Measurements from ENCODE around the gene ATP2B2. TPM values are rescaled to one million over a fixed set of nuclear protein-coding genes. Genes with fewer than 3 reads are reported as not detected.

Gene ATP2B2
- polyA plus RNA-seq, 1 experiment: not detected

- CTCF ChIA-PET: no interaction called here
- no peak overlapping the region for H3K4me3 ChIP-seq (ENCODE audit: low read depth, low read length)
- H3K27me3 ChIP-seq (ENCODE audit: control insufficient read depth, insufficient read depth, low read length): peaks cover 8% of the 10 kb centered on the region
- POLR2A ChIA-PET: no interaction called here
- no peak for TF ChIP-seq CTCF (IDR thresholded peaks at IDR 0.05; ENCODE audit: insufficient read depth, low read depth, low read length)
- no peak for DNase-seq (ENCODE audit: low read depth)
- no peaks in the 10 kb centered on the region for H3K36me3 ChIP-seq (ENCODE audit: control insufficient read depth, insufficient read depth, low read length)
Measured at GRCh38 chr3:10473581-10474274, 31.7 kb downstream of the ATP2B2 start.

GRCh38 chr3:10472877-10473440 lies 32.4 kb downstream of the ATP2B2 start:
- Histone ChIP-seq H3K27me3 (ENCODE audit: control insufficient read depth, insufficient read depth, low read length) (peaks cover 10% of the 10 kb centered on the region), H3K4me3 (ENCODE audit: low read depth, low read length) (no peak overlapping the region), H3K36me3 (ENCODE audit: control insufficient read depth, insufficient read depth, low read length) (no peaks in the 10 kb centered on the region)
- ChIA-PET CTCF (no interaction called here), POLR2A (no interaction called here)
- DNase-seq (ENCODE audit: low read depth): no peak
- no peak for TF ChIP-seq CTCF (IDR thresholded peaks at IDR 0.05; ENCODE audit: insufficient read depth, low read depth, low read length)

- no peak for TF ChIP-seq CTCF (IDR thresholded peaks at IDR 0.05; ENCODE audit: insufficient read depth, low read depth, low read length)
- no peaks in the 10 kb centered on the region for H3K36me3 ChIP-seq (ENCODE audit: control insufficient read depth, insufficient read depth, low read length)
- H3K4me3 ChIP-seq (ENCODE audit: low read depth, low read length): no peak overlapping the region
- ChIA-PET POLR2A (no interaction called here), CTCF (no interaction called here)
- DNase-seq (ENCODE audit: low read depth): no peak
- peaks cover 9% of the 10 kb centered on the region for H3K27me3 ChIP-seq (ENCODE audit: control insufficient read depth, insufficient read depth, low read length)
Measured at GRCh38 chr3:10471054-10471688, 34.2 kb downstream of the ATP2B2 start.

GRCh38 chr3:10470120-10471053 lies 35.0 kb downstream of the ATP2B2 start:
- no peak overlapping the region for H3K4me3 ChIP-seq (ENCODE audit: low read depth, low read length)
- TF ChIP-seq CTCF (IDR thresholded peaks at IDR 0.05; ENCODE audit: insufficient read depth, low read depth, low read length): no peak
- POLR2A ChIA-PET: no interaction called here
- DNase-seq (ENCODE audit: low read depth): no peak
- peaks cover 9% of the 10 kb centered on the region for H3K27me3 ChIP-seq (ENCODE audit: control insufficient read depth, insufficient read depth, low read length)
- no peaks in the 10 kb centered on the region for H3K36me3 ChIP-seq (ENCODE audit: control insufficient read depth, insufficient read depth, low read length)
- CTCF ChIA-PET: no interaction called here

Measured in BJ (cell line).